Measurements from ENCODE around the gene ZNF740. TPM values are rescaled to one million over a fixed set of nuclear protein-coding genes. Genes with fewer than 3 reads are reported as not detected.

Gene ZNF740
- total and polyA plus RNA-seq, 10 of the 15 experiments (the other 5 are each of a cell fraction or from before 2014, with no cell fraction given), result 1.4 to 33.6 (median 11.3) TPM

DNA sequence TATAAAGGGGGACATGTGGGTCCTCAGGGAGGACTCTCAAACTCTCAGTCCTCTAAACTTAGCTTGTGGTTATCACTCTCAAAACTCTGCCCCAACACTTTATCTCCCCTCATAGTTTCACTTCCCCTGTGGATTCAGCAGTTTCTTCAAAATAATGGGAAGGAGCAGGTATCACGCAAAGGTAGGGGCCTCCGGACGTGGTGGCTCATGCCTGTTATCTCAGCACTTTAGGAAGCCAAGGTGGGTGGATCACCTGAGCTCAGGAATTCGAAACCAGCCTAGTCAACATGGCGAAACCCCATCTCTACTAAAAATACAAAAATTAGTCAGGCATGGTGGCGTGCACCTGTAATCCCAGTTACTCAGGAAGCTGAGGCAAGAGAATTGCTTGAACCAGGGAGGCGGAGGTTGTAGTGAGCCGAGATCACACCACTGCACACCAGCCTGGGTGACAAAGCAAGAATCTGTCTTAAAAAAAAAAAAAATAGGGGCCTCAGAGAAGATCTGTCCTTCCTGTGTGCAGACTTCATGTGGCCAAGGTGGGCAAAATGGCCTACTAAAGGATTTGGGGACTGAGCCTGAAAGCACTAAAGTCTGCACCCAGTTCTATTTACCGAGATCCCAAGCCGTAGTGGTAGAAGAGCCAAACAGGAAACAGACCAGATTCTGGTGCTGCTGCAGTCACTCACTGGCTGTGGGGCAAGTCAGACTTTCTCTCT lies 20.1 kb downstream of the ZNF740 start (continued):
- TF ChIP-seq, protein P1, sequence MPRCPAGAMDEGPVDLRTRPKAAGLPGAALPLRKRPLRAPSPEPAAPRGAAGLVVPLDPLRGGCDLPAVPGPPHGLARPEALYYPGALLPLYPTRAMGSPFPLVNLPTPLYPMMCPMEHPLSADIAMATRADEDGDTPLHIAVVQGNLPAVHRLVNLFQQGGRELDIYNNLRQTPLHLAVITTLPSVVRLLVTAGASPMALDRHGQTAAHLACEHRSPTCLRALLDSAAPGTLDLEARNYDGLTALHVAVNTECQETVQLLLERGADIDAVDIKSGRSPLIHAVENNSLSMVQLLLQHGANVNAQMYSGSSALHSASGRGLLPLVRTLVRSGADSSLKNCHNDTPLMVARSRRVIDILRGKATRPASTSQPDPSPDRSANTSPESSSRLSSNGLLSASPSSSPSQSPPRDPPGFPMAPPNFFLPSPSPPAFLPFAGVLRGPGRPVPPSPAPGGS (IDR thresholded peaks at IDR 0.05; ENCODE audit: borderline replicate concordance, insufficient read depth, low read depth, low read length, poor library complexity, severe bottlenecking), result peak; percentile 14
- TF ChIP-seq, protein P2, sequence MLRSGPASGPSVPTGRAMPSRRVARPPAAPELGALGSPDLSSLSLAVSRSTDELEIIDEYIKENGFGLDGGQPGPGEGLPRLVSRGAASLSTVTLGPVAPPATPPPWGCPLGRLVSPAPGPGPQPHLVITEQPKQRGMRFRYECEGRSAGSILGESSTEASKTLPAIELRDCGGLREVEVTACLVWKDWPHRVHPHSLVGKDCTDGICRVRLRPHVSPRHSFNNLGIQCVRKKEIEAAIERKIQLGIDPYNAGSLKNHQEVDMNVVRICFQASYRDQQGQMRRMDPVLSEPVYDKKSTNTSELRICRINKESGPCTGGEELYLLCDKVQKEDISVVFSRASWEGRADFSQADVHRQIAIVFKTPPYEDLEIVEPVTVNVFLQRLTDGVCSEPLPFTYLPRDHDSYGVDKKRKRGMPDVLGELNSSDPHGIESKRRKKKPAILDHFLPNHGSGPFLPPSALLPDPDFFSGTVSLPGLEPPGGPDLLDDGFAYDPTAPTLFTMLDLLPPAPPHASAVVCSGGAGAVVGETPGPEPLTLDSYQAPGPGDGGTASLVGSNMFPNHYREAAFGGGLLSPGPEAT (IDR thresholded peaks at IDR 0.05; ENCODE audit: low read depth), result peak; percentile 99
- TF ChIP-seq TAF1 (IDR thresholded peaks at IDR 0.05; ENCODE audit: borderline replicate concordance, low read depth, low read length) (no peak), PML (IDR thresholded peaks at IDR 0.05; ENCODE audit: low read length) (peak; percentile 72; the same call in 1 of the 2 replicates), YY1 (IDR thresholded peaks at IDR 0.05; ENCODE audit: low read depth, low read length) (peak; percentile 49; the same call in 1 of the 2 replicates), ZNF207 (IDR thresholded peaks at IDR 0.05; ENCODE audit: borderline replicate concordance) (no peak), BMI1 (IDR thresholded peaks at IDR 0.05; ENCODE audit: borderline replicate concordance) (peak; percentile 84; the same call in 1 of the 2 replicates), FOS (IDR thresholded peaks at IDR 0.05; ENCODE audit: borderline replicate concordance, extremely low read depth, insufficient read length) (no peak), CBX5 (IDR thresholded peaks at IDR 0.05; ENCODE audit: low read depth) (no peak), KLF5 (IDR thresholded peaks at IDR 0.05; ENCODE audit: partially characterized antibody) (no peak), POLR2AphosphoS5 (IDR thresholded peaks at IDR 0.05; ENCODE audit: low read length) (no peak), NFIC (IDR thresholded peaks at IDR 0.05; ENCODE audit: low read depth, low read length) (peak; percentile 98), IKZF1 (conservative IDR thresholded peaks at IDR 0.05) (peak; percentile 100), SIX5 (IDR thresholded peaks at IDR 0.05; ENCODE audit: low read depth, low read length, severe bottlenecking) (no peak), ZNF217 (IDR thresholded peaks at IDR 0.05) (peak; percentile 90), NR2F1 (conservative IDR thresholded peaks at IDR 0.05) (peak; percentile 27; the same call in 1 of the 2 replicates), GABPA (IDR thresholded peaks at IDR 0.05; ENCODE audit: low read depth) (0 out of 2 replicates have a peak, but pooled peaks have one; percentile 12), TCF12 (IDR thresholded peaks at IDR 0.05; ENCODE audit: low read depth, low read length) (0 out of 2 replicates have a peak, but pooled peaks have one; percentile 4), CBFB (IDR thresholded peaks at IDR 0.05; ENCODE audit: low read depth) (peak; percentile 88), EED (IDR thresholded peaks at IDR 0.05; ENCODE audit: low read depth) (peak; percentile 100), TBL1XR1 (IDR thresholded peaks at IDR 0.05; ENCODE audit: low read depth, low read length) (peak; percentile 76; the same call in 1 of the 2 replicates), BACH1 (IDR thresholded peaks at IDR 0.05; ENCODE audit: borderline replicate concordance) (peak; percentile 80; the same call in 1 of the 2 replicates), BCL11A (IDR thresholded peaks at IDR 0.05; ENCODE audit: low read depth, low read length) (peak; percentile 71; the same call in 1 of the 2 replicates), MYC (IDR thresholded peaks at IDR 0.05; ENCODE audit: insufficient read depth, insufficient read length, insufficient replicate concordance, low read length, severe bottlenecking) (no peak)
- TF ChIP-seq, protein P3, sequence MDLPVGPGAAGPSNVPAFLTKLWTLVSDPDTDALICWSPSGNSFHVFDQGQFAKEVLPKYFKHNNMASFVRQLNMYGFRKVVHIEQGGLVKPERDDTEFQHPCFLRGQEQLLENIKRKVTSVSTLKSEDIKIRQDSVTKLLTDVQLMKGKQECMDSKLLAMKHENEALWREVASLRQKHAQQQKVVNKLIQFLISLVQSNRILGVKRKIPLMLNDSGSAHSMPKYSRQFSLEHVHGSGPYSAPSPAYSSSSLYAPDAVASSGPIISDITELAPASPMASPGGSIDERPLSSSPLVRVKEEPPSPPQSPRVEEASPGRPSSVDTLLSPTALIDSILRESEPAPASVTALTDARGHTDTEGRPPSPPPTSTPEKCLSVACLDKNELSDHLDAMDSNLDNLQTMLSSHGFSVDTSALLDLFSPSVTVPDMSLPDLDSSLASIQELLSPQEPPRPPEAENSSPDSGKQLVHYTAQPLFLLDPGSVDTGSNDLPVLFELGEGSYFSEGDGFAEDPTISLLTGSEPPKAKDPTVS (IDR thresholded peaks at IDR 0.05; ENCODE audit: low read depth, low read length), result no peak
- TF ChIP-seq, protein P4, sequence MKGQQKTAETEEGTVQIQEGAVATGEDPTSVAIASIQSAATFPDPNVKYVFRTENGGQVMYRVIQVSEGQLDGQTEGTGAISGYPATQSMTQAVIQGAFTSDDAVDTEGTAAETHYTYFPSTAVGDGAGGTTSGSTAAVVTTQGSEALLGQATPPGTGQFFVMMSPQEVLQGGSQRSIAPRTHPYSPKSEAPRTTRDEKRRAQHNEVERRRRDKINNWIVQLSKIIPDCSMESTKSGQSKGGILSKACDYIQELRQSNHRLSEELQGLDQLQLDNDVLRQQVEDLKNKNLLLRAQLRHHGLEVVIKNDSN (IDR thresholded peaks at IDR 0.05; ENCODE audit: borderline replicate concordance, extremely low read length, insufficient read depth, low read depth, low read length), result no peak

All from GM12878 (cell line).